HG02610 (cell line): Measurements from ENCODE around the gene GRID2.

Experiments
- ATAC-seq: cut with Tn5 transposase; IDR thresholded peaks from one replicate; pipeline ENCODE4 v1.9.1; 2021; ENCODE audit warnings: mild to moderate bottlenecking, moderate library complexity; ENCODE audit not compliant: unreplicated experiment

Gene GRID2

DNA sequence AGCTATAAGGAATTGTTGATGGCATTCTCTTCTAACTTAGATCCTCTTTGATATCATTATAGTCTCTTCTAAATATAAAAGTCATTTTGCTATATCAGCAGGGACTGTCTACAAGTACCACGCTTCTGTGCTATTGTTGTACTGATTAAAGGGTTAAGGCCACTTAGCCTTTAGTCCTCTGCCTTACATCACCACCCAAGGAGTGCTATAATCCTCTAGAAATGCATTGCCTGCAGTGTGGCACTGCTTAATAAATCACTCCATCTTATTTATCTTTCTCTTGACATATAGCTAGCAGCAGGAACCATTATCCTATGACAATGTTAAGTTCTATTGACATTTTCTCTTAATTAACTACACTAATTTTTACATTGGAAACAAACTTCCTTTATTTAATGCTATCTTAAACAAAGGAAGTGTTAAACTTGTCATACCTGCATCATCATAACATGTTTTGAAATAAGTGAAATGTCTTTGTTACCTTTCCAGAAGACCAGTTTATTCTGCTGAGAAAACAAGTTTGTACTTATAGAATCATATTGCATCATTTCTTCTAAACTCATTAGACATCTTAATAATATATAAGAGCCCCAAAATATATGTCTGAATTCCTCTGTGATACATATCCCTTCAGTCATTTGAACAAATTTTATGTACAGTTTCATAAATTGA, 1163.9 kb downstream of the GRID2 start:
- no peak for ATAC-seq

DNA sequence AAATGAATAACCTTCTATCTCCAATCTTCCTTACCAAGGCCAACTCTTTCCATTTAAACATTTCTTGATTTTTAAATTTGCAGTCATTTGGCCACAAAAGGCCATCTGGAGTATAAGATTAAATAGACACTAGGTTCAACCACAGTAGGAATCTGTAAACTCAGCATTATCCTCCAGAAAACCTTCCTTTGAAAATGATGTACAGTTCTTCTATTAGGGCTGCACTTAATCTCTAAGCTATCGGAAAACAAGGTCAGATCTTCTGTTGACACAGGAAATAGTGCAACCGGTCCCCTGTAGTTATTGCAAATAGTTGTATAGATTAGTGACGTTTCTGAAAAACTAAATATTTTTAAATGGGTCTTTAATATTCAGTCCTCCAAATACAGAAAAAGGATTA, 1165.8 kb downstream of the GRID2 start:
- no peak for ATAC-seq

DNA sequence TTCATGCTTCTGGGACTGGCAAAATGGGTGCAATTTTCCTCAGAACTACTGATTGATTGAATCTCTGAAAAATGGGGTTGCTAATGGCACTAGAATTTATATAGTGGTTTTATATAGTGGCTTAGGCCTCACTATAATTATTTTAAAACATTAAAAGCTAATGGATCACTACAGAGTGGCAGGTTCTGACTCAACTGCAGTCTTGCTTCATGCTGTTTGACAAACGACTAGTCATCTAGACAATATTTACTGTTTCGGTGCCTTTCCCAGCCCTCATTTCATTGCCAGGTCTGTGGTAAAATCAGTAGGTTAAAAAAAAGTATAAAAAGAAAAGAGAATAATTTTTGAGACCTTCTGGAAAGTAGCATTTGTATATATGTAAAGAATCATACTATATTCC, 1172.0 kb downstream of the GRID2 start:
- ATAC-seq: no peak

DNA sequence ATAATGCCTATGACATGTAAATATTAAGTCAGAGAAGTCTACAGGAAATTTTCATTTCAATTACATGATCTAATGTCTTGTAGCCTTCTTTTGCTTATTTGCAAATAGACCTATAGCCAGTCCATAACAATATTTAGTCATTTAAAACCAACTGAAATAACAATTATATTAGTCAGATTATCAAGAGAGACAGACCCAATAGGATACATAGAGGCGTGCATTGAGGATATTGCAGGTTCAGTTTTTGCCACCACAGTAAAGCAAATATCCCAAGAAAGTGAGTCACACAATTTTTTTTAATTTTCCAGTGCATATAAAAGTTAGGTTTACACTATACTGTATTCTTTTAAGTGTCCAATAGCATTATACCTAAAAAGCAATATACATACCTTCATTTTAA, 1175.0 kb downstream of the GRID2 start:
- ATAC-seq: no peak

DNA sequence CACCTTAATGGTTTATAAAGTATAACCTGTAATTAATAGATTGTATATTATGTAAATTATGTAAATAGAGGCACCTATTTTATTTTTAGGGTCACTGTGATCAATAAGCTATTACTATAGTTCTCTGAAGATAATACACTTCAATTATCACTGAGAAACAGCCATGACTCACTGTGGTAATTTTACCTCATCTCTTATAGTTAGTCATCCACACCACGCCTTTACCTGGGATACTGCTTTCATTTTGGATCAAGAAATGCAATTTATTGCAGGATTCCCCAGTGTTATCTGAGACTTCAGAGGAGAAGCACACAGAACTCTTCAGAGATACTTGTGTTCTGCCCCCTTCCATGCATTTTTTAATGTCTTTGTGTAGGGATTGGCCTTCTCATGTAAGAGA, 1176.7 kb downstream of the GRID2 start:
- ATAC-seq: no peak

DNA sequence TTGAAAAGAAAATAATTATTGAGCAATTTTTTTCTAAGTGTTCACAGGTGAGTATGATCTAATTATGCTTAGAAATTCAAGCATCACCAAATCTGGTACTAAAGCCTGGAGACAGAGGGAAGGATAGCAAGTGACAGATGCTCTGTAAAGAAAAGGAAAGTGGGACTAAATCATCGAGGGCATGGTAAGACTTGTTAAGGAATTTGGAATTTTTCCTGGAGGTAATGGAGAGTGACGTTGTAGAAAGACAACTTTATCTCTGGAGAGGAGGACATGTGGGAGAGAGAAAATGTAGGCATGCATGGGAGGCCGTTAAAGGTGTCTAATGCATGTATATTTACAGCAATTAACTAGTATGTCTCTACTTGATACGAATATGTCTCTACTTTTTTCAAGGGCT, 1191.6 kb downstream of the GRID2 start:
- no peak for ATAC-seq

DNA sequence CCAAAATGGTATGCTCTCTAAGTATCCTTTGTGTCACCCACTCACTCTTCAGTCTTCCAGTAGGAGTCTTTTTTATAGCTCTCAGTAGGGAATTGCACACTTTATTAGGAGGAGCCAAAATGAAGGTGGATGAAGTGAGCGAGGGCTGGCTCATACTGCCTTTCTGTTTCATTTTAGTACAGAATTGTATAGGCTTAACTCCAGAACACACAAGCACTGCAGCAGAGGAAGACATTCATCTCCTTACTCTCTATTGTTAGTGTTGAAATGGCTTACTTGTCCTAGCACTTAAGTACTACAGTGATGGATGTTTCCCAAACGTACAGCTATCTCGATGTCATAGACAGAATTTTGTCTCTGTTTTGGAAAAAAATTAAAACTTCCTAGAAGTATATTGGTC, 1197.5 kb downstream of the GRID2 start:
- ATAC-seq: no peak

DNA sequence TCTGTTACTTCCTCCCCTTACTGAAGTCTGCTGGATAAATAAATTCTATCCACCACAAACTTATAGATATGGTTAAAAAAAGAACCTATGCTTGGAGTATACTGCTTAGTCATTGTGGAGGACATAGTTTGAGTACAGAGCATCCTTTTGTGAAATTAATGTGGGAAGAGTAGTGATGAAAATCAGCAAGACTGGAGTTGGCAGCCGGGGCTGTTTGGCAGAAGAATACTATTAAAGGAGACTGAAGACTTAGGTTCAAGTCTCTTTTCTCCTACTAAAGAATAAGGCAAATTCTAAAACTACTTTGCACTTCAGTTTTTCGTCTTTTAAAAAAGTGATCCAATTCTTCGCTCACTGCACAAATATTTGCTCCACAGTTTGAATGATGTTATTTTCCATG, 1198.2 kb downstream of the GRID2 start:
- no peak for ATAC-seq

DNA sequence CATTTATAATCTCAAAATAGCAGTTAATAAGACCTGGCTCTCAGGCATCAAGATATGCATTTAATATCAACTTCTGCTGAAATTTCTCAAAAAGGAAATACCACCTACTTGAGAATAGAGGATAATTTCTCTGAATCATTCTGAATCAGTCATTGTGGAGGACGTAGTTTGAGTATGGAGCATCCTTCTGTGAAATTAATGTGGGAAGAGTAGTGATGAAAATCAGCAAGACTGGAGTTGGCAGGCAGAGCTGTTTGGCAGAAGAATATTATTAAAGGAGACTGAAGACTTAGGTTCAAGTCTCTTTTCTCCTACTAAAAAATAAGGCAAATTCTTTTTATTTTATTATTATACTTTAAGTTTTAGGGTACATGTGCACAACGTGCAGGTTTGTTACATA, 1199.2 kb downstream of the GRID2 start:
- no peak for ATAC-seq

DNA sequence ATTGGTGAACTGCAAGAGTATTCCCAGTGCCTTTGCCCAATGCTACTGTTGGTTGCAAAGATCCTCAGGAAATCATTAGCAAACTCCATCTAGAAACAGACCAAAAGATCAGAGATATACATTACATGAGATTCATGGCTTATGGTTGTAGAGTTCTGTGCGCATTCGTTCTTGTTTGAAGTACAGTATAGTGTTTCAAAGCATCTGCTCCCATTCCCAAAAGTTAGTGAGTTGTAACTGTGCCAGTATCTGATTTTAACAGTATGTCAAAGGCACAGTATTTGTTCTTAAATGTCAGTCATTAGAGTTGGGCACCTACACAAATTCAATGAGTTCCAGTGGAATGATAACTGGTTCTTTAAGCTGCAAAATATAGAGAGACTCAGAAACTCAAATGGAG, 1210.1 kb downstream of the GRID2 start:
- ATAC-seq: no peak

DNA sequence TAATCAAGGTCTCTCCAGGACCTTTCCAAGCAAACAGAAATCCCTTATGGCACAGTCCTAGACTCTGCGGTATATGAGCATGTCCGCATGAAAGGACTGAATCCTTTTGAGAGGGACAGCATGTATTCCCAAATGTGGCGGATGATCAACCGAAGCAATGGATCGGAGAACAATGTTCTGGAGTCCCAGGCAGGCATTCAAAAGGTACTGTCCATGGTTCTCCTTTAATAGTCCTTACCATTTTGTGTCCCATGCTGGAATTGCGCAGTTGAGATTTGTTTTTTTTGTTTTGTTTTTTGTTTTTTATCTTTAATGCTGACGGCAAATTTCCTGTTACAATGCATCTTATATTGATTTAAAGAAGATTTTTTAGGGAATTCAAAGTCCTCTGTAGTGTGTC, 1211.4 kb downstream of the GRID2 start:
- ATAC-seq: no peak

DNA sequence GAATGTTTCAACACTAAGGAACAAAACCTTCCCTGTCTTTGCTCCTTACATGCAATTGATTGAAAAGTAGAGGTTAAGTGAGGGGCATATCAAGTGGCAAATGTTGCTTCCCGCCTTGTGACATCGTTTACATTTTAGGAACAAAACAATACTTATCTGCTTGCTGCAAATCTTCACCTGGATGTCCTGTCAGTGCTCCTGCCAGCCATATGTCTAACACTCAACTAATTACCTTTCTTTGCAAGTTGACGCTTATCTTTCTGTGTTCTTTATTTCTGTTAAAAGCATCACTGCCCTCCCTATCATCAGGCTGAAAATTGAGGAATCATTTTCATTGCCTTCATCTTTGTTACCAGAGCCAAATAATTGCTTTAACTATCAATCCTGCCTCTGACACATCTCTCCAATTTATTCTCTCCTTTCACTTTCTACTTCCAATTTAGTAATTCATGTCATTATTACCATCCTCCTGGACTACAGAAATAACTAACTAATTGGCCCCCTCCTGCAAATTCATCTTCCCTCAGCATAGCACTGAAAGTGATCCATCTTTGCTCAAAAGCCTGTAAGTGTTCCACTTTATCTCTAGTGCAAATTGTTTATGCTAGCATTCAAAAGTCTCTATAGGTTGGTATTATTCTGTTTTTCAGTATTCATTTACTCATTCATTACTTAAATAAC, 1226.1 kb downstream of the GRID2 start:
- no peak for ATAC-seq

DNA sequence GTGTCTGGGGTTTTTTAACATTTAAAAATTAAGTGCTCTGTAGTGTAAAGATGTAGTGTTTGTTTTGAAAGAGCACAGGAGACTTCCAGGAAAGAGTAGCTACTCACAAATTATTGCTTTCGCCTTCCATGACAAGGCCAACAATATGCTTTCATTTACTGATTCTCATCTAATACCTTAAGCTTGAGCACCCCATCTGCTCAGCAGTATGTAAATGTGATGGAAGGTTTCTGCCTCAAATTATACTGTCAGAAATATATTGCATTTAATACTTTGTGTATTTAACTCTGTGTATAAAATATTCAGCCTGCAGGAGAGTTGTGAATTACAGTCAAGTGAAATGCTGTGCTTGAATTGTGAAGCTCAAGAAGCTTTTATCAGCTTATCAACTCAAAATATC, 1228.5 kb downstream of the GRID2 start:
- no peak for ATAC-seq

DNA sequence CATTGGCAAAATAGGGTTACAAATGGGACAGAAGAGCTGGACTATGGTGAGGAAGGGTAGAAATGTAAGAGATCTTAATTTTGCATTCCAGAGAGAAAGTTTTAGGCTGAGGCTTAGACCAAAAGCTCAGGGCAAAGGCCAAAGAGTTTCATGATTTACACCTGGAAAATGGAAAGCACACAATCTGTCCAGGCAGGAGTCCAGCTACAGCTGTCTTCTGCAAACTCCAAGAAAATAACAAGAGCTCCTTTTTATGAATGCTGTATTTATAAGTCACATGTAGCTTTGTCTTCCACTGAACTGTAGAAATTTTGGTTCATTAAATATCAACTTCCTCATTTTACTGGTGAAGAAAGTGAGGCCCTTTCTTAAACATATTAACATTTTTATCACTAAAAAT, 1236.8 kb downstream of the GRID2 start:
- no peak for ATAC-seq

DNA sequence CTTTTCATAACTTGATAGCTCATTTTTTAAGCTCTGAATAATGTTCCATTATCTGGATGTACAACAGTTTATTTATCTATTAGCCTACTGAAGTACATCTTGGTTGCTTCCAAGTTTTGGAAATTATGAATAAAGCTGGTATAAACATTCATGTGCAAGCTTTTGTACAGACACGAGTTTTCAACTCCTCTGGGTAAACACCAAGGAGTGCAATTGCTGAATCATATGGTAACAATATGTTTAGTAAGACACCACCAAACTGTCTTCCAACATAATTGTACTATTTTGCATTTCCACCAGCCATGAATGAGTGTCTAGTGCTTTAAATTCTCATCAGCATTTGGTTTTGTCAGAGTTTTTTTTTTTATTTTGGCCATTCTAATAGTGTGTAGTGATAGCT, 1258.1 kb downstream of the GRID2 start:
- no peak for ATAC-seq

DNA sequence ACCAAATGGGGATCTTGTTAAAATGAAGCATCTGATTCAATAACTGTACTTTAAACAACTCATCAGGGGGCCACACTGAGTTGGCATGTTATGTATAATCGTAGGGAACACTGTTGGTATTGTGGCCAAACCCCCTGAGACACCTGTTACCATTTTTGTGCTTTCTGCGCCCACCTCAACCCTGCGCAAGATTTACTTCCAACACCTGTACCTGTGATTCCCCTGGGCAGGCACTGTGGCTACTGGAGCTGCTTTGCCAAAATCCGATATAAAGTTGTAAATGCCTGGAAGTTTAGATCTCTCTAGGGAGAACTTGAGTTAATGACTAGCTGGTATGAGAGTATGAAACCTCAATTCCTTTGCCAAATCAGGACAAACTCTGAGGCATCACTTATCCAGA, 1265.0 kb downstream of the GRID2 start:
- ATAC-seq: no peak

DNA sequence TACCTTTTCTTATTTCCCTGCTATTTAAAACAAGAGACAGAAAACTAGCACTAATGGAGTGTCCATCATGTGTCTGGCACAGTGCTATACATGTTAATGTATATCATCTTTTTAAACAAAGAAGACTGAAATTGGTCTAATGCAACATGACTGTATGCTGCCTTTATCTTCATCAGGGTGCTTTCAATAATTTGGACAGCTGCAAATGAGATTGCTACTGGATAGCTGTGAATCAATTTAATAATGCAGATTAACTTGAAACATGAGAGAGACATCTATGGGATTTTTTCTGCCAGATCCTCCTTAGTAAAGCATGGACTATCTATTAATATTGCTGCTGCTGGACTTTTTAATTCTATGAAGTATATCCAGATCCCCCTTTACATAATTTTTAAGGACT, 1269.5 kb downstream of the GRID2 start:
- no peak for ATAC-seq

DNA sequence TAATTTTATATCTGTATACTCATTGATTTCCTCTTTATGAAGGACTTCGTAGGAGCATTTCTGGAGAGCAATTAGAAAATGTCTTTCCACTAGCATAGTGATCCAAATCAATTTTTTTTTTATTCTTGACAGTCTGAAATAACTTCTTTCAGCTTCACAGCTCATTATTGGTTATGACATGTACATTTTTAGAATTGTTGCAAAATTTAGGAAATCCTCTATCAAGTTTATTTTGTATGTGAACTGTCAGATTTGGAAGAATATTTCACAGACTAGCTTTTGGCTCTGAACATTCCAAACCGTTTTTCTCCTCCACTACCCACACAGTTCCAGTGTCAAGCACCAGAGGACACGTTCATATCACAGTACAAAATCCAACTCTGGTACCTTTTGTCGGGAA, 1275.2 kb downstream of the GRID2 start:
- ATAC-seq: no peak

DNA sequence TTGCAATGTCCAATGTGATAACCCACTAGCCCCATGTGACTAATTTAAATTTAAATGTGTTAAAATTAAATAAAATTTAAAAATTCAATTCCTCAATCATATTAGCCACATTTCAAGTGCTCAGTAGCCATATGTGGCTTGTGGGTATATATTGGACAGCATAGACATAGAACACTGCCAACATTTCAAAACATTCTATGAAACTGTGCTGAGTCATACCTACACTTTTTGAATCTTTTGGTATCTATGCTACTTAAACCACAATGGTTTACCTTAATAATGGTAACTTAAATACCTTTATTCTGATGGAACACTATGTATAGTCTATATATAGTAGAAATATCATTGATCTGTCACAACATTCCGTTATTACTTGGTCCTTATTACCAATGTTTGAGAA, 1301.4 kb downstream of the GRID2 start:
- ATAC-seq: no peak

DNA sequence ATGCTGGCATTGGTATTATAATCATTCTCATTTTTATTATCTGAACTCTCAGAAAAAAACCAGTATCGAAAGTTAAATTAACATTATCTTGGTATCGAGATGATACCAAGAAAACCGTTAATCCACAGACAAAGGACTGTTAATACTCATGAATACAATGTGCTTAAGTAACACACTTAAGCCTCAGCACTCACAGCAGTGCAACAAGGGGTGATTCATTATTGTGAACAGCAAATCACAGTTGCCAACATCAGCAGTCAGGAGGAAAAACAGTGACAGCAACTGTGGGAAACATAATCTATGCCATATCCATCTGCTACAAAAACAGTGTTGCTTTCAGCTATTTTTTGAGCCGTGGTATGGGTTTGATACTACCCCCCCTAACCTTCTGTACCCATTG, 1313.8 kb downstream of the GRID2 start:
- no peak for ATAC-seq

DNA sequence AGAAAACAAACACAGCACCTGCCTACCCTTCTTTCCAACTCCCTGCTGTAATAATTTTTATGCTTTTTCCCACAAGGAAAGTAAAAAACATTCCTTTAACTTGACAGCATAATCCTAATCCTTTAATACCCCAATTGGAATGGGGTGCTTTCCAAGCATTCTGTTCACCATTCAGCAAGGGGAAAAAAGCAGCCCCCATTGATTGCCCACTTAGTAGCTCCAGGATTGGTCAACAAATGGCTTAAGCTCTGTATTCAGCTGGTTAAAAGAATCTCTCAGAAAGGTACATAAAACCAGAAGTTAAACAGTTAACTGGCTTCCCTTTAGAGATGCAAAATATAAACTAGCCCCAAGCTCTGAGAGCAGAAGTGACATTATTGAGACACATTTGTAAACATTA, 1330.0 kb downstream of the GRID2 start:
- ATAC-seq: no peak

DNA sequence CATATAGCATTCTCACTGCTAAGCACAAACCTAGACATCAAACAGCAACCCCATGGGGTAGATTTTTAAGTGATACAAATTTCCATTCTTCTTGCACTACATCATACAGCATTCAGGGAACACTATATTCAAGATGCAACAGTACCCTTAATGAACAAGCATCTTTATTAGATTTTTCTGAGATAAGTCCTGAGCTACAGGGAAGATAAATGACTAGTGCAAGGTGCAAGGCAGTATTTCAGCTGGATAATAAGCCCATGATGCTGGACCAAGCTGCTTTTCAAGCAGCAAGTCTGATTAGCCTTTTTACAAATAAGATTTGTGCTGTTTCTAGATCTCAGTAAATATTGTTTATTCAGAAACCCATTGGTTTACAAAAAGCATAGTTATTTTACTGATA, 1332.2 kb downstream of the GRID2 start:
- ATAC-seq: no peak

DNA sequence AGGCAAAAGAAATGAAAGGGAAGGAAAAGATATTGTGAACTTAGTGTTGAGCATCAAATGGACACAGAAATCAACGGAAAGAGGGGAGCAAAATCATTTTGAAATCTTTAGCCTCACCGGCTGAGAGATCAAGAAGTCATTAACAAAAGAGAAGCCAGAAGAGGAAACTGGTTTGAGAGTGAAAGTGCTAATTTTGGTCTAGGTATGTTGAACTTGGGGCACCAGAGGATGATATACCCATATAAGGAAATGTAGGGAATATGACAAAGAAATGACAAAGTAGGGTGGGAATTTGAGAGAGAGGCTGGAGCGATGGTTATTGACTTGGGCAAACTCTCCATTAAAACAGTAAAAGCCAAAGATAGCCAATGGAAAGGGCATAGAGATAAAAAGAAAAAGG, 1341.4 kb downstream of the GRID2 start:
- ATAC-seq: no peak
